ENCODE measurements around the gene MYOF. TPM values are rescaled to one million over a fixed set of nuclear protein-coding genes. Genes with fewer than 3 reads are reported as not detected.
A peak's percentile ranks its signal among the peaks of the same experiment; 100 is the strongest.

MYOF gene
- total RNA-seq, 1 donor from 2014 or later = 13.4 TPM

DNA sequence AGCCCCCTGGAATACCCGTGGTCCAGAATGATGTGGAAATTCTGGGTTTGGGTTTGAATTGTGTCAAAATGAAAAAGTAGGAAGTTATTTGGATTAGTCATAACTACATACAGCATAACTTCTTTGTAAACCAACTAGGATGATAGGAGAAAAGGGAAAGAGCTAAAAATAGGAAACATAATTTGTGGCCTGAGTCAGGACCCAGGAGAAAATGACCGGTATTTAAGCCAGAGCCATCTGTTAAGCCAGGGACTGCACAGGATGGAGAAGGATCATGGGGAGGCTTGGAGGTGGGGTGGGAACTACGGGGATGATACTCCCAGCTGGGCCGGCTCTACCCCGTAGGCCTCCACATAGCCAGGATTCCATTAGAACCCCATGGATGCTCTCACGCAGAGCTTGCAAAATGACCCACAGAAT lies 98.6 kb downstream of the MYOF start:
- no peak overlapping the region for H3K4me3 Mint-ChIP-seq
- intact Hi-C loops (cut with micrococcal nuclease) = no loop called here
- H3K27me3 Mint-ChIP-seq (ENCODE audit: insufficient read depth) = no peaks in the 10 kb centered on the region
- peaks cover 12% of the 10 kb centered on the region for H3K36me3 Mint-ChIP-seq (ENCODE audit: low read depth)
- H3K9me3 Mint-ChIP-seq = no peaks in the 10 kb centered on the region
- DNase-seq (ENCODE audit: low spot score) = no peak
- H3K4me1 Mint-ChIP-seq (ENCODE audit: low read depth) = peaks cover 52% of the 10 kb centered on the region
- H3K27ac Mint-ChIP-seq = no peak overlapping the region

GRCh38 chr10:93379731-93380575 lies 102.2 kb downstream of the MYOF start:
- DNase-seq (ENCODE audit: low spot score) = peak; percentile 35
- H3K4me1 Mint-ChIP-seq (ENCODE audit: low read depth) = peaks cover 40% of the 10 kb centered on the region
- H3K27ac Mint-ChIP-seq = peak overlapping the region; percentile 96
- peaks cover 5% of the 10 kb centered on the region for H3K36me3 Mint-ChIP-seq (ENCODE audit: low read depth)
- no peaks in the 10 kb centered on the region for H3K27me3 Mint-ChIP-seq (ENCODE audit: insufficient read depth)
- H3K4me3 Mint-ChIP-seq = peak overlapping the region; percentile 52
- H3K9me3 Mint-ChIP-seq = no peaks in the 10 kb centered on the region
- intact Hi-C loops (cut with micrococcal nuclease) = loop anchor here (1.0 to 5.0 kb wide), 5 partner anchors 116 to 1168 kb away; partner anchors contain the start of genes CEP55, EXOC6 and FRA10AC1

- peak overlapping the region; percentile 52 for H3K4me3 Mint-ChIP-seq
- DNase-seq (ENCODE audit: low spot score) = no peak
- H3K27ac Mint-ChIP-seq = peak overlapping the region; percentile 96
- peaks cover 35% of the 10 kb centered on the region for H3K4me1 Mint-ChIP-seq (ENCODE audit: low read depth)
- intact Hi-C loops (cut with micrococcal nuclease) = loop anchor here (1.0 to 5.0 kb wide), 5 partner anchors 117 to 1167 kb away; partner anchors contain the start of genes CEP55, EXOC6 and FRA10AC1
- H3K9me3 Mint-ChIP-seq = no peaks in the 10 kb centered on the region
- no peaks in the 10 kb centered on the region for H3K27me3 Mint-ChIP-seq (ENCODE audit: insufficient read depth)
- peaks cover 5% of the 10 kb centered on the region for H3K36me3 Mint-ChIP-seq (ENCODE audit: low read depth)
Observed at GRCh38 chr10:93378997-93379730, 103.0 kb downstream of the MYOF start.

DNA sequence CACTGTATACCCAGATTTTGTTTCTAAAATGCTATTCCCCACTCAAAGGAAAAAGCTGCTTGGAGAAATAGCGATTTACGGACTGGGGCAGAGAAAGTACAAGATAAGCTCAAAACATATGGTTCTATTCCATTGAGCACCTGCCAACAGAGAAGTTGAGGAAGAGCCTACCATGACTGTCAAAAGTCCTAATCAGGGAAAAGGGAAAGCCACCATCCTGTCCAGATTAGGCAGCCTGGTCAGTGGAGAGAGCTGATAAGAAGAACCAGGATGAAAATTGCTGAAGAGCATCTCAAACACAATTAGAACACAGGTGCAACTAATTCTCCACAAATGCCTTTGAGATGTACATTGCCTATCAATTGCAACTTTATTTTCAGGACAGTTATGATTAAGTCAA lies 104.1 kb downstream of the MYOF start:
- Mint-ChIP-seq H3K27me3 (ENCODE audit: insufficient read depth) (no peaks in the 10 kb centered on the region), H3K4me3 (no peak overlapping the region), H3K4me1 (ENCODE audit: low read depth) (peaks cover 32% of the 10 kb centered on the region), H3K27ac (no peak overlapping the region), H3K9me3 (no peaks in the 10 kb centered on the region), H3K36me3 (ENCODE audit: low read depth) (peaks cover 5% of the 10 kb centered on the region)
- no peak for DNase-seq (ENCODE audit: low spot score)
- intact Hi-C loops (cut with micrococcal nuclease) = loop anchor here (5.0 kb wide), 3 partner anchors 324 to 1166 kb away; partner anchors contain the start of genes EXOC6 and FRA10AC1

GRCh38 chr10:93376372-93377293 lies 105.5 kb downstream of the MYOF start:
- no peak overlapping the region for H3K27ac Mint-ChIP-seq

GRCh38 chr10:93370961-93371360 lies 111.2 kb downstream of the MYOF start:
- no peak for DNase-seq (ENCODE audit: low spot score)
- intact Hi-C loops (cut with micrococcal nuclease) = no loop called here
- Mint-ChIP-seq H3K9me3 (no peaks in the 10 kb centered on the region), H3K36me3 (ENCODE audit: low read depth) (no peaks in the 10 kb centered on the region), H3K27me3 (ENCODE audit: insufficient read depth) (no peaks in the 10 kb centered on the region), H3K4me1 (ENCODE audit: low read depth) (no peaks in the 10 kb centered on the region), H3K27ac (no peak overlapping the region), H3K4me3 (no peak overlapping the region)

More at GRCh38 chr10:93376372-93377293, 105.5 kb downstream of the MYOF start:
- no peaks in the 10 kb centered on the region for H3K27me3 Mint-ChIP-seq (ENCODE audit: insufficient read depth)
- H3K4me3 Mint-ChIP-seq = no peak overlapping the region
- intact Hi-C loops (cut with micrococcal nuclease) = loop anchor here (1.0 to 5.0 kb wide), 6 partner anchors 106 to 1164 kb away; partner anchors contain the start of genes EXOC6, FRA10AC1, MYOF and SLC35G1
- H3K36me3 Mint-ChIP-seq (ENCODE audit: low read depth) = peaks cover 5% of the 10 kb centered on the region
- peaks cover 32% of the 10 kb centered on the region for H3K4me1 Mint-ChIP-seq (ENCODE audit: low read depth)
- peak; percentile 46 for DNase-seq (ENCODE audit: low spot score)
- H3K9me3 Mint-ChIP-seq = no peaks in the 10 kb centered on the region

DNA sequence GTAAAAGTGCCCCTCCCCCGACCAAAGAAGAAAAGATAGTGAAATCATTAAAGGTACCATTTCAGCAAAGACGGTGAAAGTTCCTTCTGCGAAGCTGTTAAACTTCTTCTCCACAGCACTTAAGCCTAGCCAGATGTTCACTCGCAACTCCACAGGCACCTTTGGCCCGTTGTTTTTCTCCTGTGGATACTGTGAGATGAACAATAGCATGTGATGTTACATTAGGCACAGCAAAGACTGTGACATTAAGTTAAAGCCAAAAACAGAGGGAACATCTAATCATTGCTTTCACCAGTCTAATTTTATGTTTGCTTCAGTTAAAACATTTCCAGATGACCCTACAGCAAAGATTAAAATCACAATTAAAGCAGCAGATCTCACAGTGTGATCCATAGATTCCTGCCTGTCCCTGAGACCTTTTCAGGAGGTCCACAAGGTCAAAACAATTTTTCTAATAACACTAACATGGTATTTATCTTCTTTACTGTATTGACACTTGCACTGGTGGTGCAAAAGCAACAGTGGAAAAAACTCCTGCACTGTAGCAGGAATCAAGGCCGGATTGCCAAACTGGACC lies 112.5 kb downstream of the MYOF start:
- Mint-ChIP-seq H3K4me3 (no peak overlapping the region), H3K27me3 (ENCODE audit: insufficient read depth) (no peaks in the 10 kb centered on the region), H3K36me3 (ENCODE audit: low read depth) (peaks cover 2% of the 10 kb centered on the region), H3K27ac (no peak overlapping the region), H3K9me3 (no peaks in the 10 kb centered on the region), H3K4me1 (ENCODE audit: low read depth) (peaks cover 5% of the 10 kb centered on the region)
- intact Hi-C loops (cut with micrococcal nuclease) = no loop called here
- no peak for DNase-seq (ENCODE audit: low spot score)

DNA sequence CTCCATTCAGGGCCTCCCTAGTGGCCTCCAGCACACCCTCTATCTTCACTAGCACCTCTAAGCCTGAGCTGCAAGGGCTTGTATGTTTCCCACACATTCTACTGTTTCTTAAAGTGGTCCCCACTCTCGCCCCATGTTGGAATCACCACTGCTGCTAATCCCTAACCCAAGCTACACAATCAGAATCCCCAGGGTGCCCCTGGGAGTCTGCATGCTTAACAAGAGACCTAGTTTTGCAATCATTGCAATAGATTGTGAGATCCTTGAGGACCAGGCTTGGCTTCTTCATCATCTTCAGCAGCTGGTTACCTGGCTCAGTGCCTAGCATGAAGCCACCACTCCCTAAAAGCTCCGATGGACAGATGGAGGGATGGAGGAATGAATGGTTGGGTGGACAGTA lies 113.9 kb downstream of the MYOF start:
- H3K9me3 Mint-ChIP-seq = no peaks in the 10 kb centered on the region
- intact Hi-C loops (cut with micrococcal nuclease) = no loop called here
- H3K27me3 Mint-ChIP-seq (ENCODE audit: insufficient read depth) = no peaks in the 10 kb centered on the region
- no peak overlapping the region for H3K27ac Mint-ChIP-seq
- no peak overlapping the region for H3K4me3 Mint-ChIP-seq
- DNase-seq (ENCODE audit: low spot score) = no peak
- H3K36me3 Mint-ChIP-seq (ENCODE audit: low read depth) = peaks cover 2% of the 10 kb centered on the region
- H3K4me1 Mint-ChIP-seq (ENCODE audit: low read depth) = peaks cover 13% of the 10 kb centered on the region

- peaks cover 13% of the 10 kb centered on the region for H3K4me1 Mint-ChIP-seq (ENCODE audit: low read depth)
- no peaks in the 10 kb centered on the region for H3K9me3 Mint-ChIP-seq
- H3K27ac Mint-ChIP-seq = no peak overlapping the region
- peaks cover 2% of the 10 kb centered on the region for H3K36me3 Mint-ChIP-seq (ENCODE audit: low read depth)
- intact Hi-C loops (cut with micrococcal nuclease) = no loop called here
- no peaks in the 10 kb centered on the region for H3K27me3 Mint-ChIP-seq (ENCODE audit: insufficient read depth)
- H3K4me3 Mint-ChIP-seq = no peak overlapping the region
- no peak for DNase-seq (ENCODE audit: low spot score)
Observed at GRCh38 chr10:93367664-93368063, 114.5 kb downstream of the MYOF start.

- DNase-seq (ENCODE audit: low spot score) = no peak
- Mint-ChIP-seq H3K4me3 (no peak overlapping the region), H3K4me1 (ENCODE audit: low read depth) (peaks cover 13% of the 10 kb centered on the region), H3K36me3 (ENCODE audit: low read depth) (peaks cover 2% of the 10 kb centered on the region), H3K27ac (no peak overlapping the region), H3K27me3 (ENCODE audit: insufficient read depth) (no peaks in the 10 kb centered on the region), H3K9me3 (no peaks in the 10 kb centered on the region)
- intact Hi-C loops (cut with micrococcal nuclease) = no loop called here
Observed at GRCh38 chr10:93364966-93365365, 117.2 kb downstream of the MYOF start.

DNA sequence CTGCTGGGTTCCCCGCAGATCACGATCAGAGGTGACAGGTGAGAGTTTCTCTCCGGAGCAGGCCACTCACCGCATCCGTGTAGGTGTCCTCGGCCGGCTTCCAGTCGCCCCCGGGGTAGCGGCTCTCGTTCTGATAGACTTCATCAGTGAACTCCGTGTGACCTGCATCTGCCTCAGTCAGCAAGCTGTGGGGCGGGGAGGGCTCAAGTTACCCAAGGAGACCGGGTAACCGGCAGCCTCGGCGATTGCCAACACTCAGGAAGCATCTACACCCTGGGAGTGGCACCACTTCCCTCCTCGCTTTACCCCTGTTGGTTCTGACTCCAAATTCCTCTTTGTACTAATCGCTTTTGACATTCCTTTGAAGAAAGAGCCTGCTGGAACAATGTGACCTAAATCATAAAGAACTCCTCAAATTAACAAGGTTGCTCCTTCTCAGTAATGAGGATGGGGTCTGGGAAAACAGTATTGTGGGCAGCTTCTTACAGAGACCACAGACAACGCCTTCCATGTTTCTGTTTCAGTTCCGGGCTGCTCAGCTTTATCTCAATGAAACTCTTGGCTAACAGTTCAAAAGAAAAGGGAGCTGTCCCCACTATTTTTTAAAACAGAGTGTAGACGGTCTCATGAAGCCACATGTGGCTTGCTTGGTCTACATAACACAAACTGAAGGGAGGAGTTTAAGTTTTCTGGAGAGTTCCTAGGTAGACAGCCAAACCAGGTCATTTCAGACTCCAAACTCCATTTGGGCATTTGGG lies 118.1 kb downstream of the MYOF start:
- Mint-ChIP-seq H3K27me3 (ENCODE audit: insufficient read depth) (no peaks in the 10 kb centered on the region), H3K27ac (no peak overlapping the region), H3K4me3 (no peak overlapping the region), H3K9me3 (no peaks in the 10 kb centered on the region), H3K36me3 (ENCODE audit: low read depth) (peaks cover 2% of the 10 kb centered on the region), H3K4me1 (ENCODE audit: low read depth) (peaks cover 13% of the 10 kb centered on the region)
- DNase-seq (ENCODE audit: low spot score) = no peak
- intact Hi-C loops (cut with micrococcal nuclease) = no loop called here
